IPS-18a (cell line): ENCODE data around the gene MYO5B.
"Not testable (repeated sequence)": the region's sequence is repeated elsewhere in the genome, so short reads cannot be mapped to it uniquely, and the experiment has no call there.

ENCODE experiments used
- H3K27ac ChIP-seq: one replicate; pipeline ENCODE4 v1.5.1; 2013; ENCODE audit warnings: low read length
- H3K27me3 ChIP-seq: one replicate; pipeline ENCODE4 v1.6.1; 2013; ENCODE audit warnings: mild to moderate bottlenecking, low read length; ENCODE audit not compliant: control insufficient read depth, insufficient read depth
- H3K36me3 ChIP-seq: one replicate; pipeline ENCODE4 v1.6.1; 2013; ENCODE audit warnings: low read depth, low read length; ENCODE audit not compliant: control insufficient read depth
- H3K4me1 ChIP-seq: one replicate; pipeline ENCODE4 v1.6.1; 2013; ENCODE audit warnings: low read depth, low read length; ENCODE audit not compliant: control insufficient read depth
- H3K4me3 ChIP-seq: one replicate; pipeline ENCODE4 v1.5.1; 2013; ENCODE audit warnings: low read length
- H3K9ac ChIP-seq: one replicate; pipeline ENCODE4 v1.6.1; 2013; ENCODE audit warnings: mild to moderate bottlenecking, low read length, moderate library complexity
- H3K9me3 ChIP-seq: one replicate; pipeline ENCODE4 v1.6.1; 2013; ENCODE audit warnings: low read depth, low read length; ENCODE audit not compliant: control insufficient read depth

The MYO5B gene

DNA sequence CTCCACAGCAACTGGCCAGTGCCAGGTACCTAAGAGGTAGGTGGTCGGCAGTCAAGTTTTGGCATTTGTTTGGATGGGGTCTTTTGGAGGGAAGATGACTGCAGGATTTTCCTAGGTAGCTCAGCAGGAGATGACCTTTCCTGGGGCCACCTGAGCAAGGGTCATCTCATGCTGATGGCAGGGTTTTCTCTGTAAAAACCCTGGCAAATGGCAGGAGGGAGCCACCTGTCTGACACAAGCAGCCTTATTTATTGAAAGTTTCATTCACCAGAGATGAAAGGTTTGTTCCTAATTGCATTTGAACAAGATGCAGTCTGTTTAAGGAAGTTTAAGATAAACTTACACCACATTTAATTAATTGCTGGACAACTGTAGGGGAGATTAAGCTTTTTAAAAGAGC is 350.0 kb downstream of the MYO5B start:
- no peaks in the 10 kb centered on the region for H3K27me3 ChIP-seq
- no peaks in the 10 kb centered on the region for H3K36me3 ChIP-seq
- no peak overlapping the region for H3K9ac ChIP-seq
- H3K4me1 ChIP-seq = peaks cover 18% of the 10 kb centered on the region
- H3K4me3 ChIP-seq = no peak overlapping the region
- no peak overlapping the region for H3K27ac ChIP-seq
- no peaks in the 10 kb centered on the region for H3K9me3 ChIP-seq

DNA sequence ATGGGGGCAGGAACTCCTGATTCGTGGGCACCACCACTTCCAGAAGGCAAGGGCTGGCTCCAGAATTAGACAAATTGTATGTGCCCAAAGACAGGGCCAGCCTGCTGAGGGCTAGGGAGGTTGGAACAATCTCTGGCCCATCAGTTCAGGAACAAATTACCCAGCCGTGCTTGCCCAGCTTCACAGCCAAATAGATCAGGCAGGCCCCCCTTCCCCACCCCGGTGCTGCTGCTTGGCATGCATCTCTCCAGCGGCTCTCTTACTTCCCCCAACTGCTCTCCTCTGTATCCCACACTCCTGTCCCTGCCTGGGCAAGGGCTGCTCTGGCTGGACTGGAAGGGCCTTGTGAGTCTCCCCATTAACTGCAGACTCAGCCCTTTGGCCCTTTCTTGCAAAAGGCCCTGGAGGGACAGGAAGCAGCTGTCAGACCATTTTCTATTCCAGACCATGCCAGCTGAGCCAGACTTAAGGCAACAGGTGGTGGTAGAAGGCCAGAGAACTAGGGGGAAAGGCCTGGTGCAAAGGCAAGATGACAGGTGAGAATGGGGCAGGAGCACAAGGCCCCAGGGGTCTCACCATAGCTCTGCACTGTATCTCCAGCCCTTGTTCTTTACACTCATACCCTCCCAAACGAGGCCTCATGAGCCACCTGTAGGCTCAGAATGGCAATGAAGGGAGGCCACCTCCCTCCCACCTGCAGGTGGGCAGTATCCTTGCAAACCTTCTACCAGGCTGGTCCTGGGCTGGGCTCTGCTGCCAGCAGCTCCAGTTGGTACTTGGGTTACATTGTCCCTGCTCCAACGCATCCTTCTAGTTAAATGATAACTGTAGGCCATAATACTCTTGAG is 350.9 kb downstream of the MYO5B start:
- Histone ChIP-seq H3K9ac (no peak overlapping the region), H3K9me3 (no peaks in the 10 kb centered on the region), H3K4me1 (peaks cover 14% of the 10 kb centered on the region), H3K4me3 (no peak overlapping the region), H3K27ac (no peak overlapping the region), H3K36me3 (no peaks in the 10 kb centered on the region), H3K27me3 (no peaks in the 10 kb centered on the region)

DNA sequence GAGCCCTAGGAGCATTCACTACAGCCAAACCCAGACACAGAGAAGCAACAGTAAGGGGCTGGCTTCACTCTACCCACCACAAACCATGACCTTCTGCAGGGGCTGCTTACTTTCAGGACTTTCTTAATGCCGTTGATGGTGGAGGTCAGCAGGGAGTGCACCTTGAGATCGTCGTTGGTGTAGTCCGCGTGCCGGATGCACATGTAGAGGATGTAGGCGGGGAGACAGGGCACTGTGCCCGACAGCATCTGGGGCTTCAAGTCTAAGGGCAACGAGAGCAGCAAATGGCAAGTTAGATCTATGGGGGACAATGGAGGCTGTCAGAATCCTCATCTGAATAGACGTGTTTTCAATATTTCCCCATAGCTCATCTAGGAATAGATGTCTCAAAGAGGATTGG is 351.8 kb downstream of the MYO5B start:
- no peak overlapping the region for H3K27ac ChIP-seq
- H3K36me3 ChIP-seq = no peaks in the 10 kb centered on the region
- H3K27me3 ChIP-seq = no peaks in the 10 kb centered on the region
- H3K4me1 ChIP-seq = peaks cover 14% of the 10 kb centered on the region
- no peak overlapping the region for H3K4me3 ChIP-seq
- H3K9me3 ChIP-seq = no peaks in the 10 kb centered on the region
- no peak overlapping the region for H3K9ac ChIP-seq

DNA sequence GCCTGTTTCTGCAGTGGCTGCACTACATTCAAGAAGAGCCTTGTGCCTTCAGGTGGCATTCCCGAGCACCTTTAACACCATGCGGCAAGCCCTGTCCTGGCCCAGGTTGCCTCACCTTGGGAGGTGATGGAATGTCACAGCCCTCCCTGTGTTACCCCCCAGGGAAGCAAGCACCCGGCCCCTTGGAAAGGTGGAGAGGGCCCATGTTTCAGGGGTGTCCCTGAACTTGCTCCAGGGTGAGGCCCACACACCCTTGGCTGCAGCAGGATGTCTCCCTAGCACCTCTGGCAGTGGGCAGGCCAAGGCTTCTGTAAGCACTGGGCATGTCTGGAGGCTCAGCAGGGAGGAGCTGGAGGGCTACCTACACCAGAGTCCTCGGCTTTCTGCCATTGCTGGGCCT is 352.3 kb downstream of the MYO5B start:
- Histone ChIP-seq H3K9me3 (no peaks in the 10 kb centered on the region), H3K36me3 (no peaks in the 10 kb centered on the region), H3K4me1 (peaks cover 14% of the 10 kb centered on the region), H3K27me3 (no peaks in the 10 kb centered on the region), H3K27ac (no peak overlapping the region), H3K4me3 (no peak overlapping the region), H3K9ac (no peak overlapping the region)

DNA sequence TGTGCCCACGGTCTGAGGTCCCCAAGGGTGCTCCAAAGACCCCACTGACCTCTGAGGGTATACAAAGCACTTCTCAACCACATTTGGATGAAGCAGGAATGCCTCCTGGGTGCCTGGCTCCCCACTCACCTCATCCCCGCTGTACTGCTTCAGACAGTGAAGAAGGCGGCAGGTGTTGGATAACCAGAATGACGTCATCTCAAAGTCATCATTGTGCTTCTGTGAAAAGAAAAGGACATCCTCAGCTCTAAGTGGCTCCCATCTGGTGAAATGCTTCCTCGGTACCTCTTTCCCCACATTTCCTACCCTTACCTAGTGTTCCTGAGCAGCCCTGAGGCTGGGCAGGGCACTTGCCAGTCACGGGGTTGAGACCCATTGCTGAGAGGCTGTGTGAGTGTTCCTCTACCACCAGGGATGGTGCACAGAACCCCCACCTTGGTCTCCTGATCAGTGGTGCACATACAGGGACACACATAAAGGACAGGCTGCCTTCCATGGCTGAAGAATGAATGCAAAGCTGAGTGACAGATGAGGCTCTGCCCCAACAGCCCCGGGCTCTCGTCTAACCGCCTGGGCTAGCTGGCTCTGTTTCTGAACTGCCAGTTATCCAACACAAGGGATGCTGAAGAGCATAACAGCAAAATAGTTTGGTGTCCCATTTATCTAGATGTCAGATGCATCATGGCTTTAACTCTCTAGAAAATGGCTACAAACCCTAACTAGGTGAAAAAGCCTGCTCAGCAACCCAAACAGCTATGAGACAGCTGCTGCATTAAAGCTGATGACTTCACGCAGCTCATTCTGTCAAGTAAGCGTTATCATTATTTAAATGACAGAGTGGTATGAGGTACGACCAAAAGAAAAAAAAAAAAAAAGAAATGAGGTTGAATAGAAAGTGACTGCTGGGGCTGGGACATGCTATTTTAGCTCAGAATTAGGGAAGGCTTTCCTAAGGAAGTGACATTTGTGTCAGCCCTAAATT is 353.4 kb downstream of the MYO5B start:
- Histone ChIP-seq H3K4me1 (peaks cover 14% of the 10 kb centered on the region), H3K27ac (no peak overlapping the region), H3K4me3 (no peak overlapping the region), H3K9me3 (no peaks in the 10 kb centered on the region), H3K36me3 (no peaks in the 10 kb centered on the region), H3K27me3 (no peaks in the 10 kb centered on the region), H3K9ac (no peak overlapping the region)

DNA sequence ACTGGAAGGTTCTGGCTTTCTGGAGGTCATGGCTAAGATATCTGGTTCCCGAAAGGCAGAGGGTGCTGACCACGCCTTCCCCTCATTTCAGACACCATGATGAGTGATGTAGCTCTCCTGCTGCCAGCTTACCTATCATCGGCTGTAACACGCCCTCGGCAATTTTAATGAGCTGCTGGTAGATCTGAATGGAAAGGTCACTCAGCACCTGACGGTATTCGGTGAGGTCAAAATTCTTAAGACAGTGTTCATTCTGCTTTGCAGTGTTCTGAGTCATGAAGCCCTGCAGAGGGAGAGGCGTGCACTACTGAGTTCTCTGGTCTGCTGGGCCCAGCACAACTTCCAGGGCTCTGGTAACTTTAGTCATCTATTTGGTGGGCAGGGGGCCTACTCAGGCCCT is 355.9 kb downstream of the MYO5B start:
- Histone ChIP-seq H3K4me3 (no peak overlapping the region), H3K36me3 (no peaks in the 10 kb centered on the region), H3K9ac (no peak overlapping the region), H3K9me3 (no peaks in the 10 kb centered on the region), H3K27me3 (no peaks in the 10 kb centered on the region), H3K4me1 (no peaks in the 10 kb centered on the region), H3K27ac (no peak overlapping the region)

DNA sequence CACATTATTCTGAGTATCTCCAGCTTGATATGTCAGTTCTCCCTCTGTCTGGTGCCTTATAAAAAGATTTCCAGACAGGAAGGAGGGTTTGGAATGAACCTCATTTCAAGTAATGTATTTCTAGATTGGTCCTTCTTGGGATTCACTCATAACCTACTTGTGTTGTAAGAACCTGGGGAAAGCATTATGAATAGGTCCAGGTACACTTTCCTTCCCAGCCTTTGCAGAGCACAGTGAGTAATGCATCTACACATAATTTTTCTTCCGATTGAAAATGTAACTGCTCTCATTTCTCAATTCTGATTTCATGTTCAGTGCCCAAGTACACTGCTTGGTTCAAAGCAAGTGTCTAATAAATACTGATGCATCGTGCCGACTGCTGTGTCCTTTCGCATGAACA is 356.6 kb downstream of the MYO5B start:
- Histone ChIP-seq H3K4me1 (no peaks in the 10 kb centered on the region), H3K4me3 (no peak overlapping the region), H3K27me3 (no peaks in the 10 kb centered on the region), H3K27ac (no peak overlapping the region), H3K9ac (no peak overlapping the region), H3K36me3 (no peaks in the 10 kb centered on the region), H3K9me3 (no peaks in the 10 kb centered on the region)

DNA sequence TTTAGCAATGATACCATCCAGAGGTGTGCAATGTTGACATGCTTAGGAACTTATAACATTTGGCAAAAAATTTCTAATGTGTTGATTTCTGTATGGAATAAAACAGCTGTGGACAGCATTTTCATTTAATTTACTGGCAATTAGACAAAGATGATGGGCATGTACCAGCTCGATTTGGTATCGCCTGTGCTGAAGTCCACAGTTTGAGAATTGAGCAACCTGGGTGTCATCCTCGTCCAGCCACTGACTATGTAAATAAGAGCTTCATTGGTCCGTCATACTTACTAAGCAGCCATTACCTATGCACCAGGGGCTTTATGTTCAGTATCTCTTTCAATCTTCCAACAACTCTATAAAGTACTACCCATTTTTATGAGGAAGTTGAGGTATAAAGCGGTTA is 357.1 kb downstream of the MYO5B start:
- no peaks in the 10 kb centered on the region for H3K36me3 ChIP-seq
- no peak overlapping the region for H3K9ac ChIP-seq
- no peaks in the 10 kb centered on the region for H3K27me3 ChIP-seq
- H3K27ac ChIP-seq = no peak overlapping the region
- H3K4me1 ChIP-seq = no peaks in the 10 kb centered on the region
- H3K9me3 ChIP-seq = no peaks in the 10 kb centered on the region
- H3K4me3 ChIP-seq = no peak overlapping the region

DNA sequence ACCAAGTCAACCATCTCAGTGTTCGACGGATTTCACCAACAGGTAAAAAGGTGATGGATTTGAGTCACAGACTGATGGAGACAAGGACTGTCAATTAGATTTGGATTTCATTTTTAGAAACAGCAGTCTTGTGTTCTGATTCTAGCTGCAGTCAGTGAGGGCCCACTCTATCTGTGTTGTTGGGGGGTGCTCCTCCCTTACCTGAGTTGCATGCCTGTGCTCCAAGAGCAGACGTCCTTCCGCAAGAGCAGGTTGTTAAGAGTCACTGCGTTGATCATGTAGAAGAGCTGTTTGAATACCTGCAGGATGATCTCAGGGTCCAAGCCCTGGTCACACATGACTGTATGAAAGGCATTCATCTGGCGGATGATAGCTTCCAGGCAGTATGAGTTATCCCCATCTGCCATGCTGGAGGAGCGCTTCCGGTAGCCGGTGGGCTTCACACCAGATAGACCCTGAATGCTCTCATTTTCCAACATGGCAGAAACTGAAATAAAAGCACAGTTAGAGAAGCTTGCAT is 357.6 kb downstream of the MYO5B start:
- H3K4me1 ChIP-seq, H3K36me3 ChIP-seq, H3K27me3 ChIP-seq, H3K27ac ChIP-seq, H3K9me3 ChIP-seq, H3K9ac ChIP-seq, H3K4me3 ChIP-seq: not testable (repeated sequence)

DNA sequence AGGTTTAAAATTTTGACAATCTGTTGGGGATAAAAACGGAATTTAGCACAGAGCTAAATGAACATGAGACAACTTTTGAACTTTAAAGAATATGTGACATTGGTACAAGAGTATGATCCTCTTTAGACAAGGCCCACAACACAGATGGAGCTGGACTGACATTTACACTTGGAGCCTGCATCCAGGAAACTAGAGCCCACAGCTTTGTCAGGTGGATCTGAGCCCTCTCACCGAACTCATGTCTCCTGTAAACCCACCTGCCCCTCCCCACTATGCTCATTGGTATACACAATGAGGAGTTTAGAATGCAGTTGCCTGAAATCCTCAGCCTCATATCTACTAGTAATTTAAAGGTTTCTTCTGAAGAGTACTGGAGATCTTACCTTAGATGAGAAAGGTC is 359.5 kb downstream of the MYO5B start:
- no peak overlapping the region for H3K9ac ChIP-seq
- no peaks in the 10 kb centered on the region for H3K36me3 ChIP-seq
- H3K4me3 ChIP-seq = no peak overlapping the region
- H3K4me1 ChIP-seq = no peaks in the 10 kb centered on the region
- no peak overlapping the region for H3K27ac ChIP-seq
- H3K27me3 ChIP-seq = no peaks in the 10 kb centered on the region
- H3K9me3 ChIP-seq = no peaks in the 10 kb centered on the region

DNA sequence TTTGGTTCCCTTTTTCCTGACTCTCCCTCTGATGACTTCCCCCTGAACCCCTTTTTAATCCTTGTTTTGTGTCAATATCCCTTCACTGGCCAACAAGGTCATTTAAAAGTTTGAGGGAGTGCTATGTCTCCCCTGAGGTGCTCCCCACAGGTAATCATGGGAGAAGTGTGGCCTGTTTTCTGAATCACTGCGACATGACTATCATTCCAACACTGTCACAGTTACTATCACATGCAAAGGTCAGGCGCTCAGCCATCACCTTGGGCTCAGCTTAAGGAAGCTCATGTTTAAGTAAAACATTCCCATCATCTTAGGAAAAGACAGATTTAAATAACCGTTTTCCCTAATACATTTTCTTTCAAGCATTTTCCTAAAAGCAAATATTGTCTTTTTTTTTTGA is 360.7 kb downstream of the MYO5B start:
- Histone ChIP-seq H3K4me3 (no peak overlapping the region), H3K4me1 (no peaks in the 10 kb centered on the region), H3K27ac (no peak overlapping the region), H3K27me3 (no peaks in the 10 kb centered on the region), H3K9me3 (peaks cover 4% of the 10 kb centered on the region), H3K9ac (no peak overlapping the region), H3K36me3 (no peaks in the 10 kb centered on the region)
